Measurements from ENCODE around the gene NAPG.
"Not testable (repeated sequence)": the region's sequence is repeated elsewhere in the genome, so short reads cannot be mapped to it uniquely, and the experiment has no call there.

The NAPG gene

DNA sequence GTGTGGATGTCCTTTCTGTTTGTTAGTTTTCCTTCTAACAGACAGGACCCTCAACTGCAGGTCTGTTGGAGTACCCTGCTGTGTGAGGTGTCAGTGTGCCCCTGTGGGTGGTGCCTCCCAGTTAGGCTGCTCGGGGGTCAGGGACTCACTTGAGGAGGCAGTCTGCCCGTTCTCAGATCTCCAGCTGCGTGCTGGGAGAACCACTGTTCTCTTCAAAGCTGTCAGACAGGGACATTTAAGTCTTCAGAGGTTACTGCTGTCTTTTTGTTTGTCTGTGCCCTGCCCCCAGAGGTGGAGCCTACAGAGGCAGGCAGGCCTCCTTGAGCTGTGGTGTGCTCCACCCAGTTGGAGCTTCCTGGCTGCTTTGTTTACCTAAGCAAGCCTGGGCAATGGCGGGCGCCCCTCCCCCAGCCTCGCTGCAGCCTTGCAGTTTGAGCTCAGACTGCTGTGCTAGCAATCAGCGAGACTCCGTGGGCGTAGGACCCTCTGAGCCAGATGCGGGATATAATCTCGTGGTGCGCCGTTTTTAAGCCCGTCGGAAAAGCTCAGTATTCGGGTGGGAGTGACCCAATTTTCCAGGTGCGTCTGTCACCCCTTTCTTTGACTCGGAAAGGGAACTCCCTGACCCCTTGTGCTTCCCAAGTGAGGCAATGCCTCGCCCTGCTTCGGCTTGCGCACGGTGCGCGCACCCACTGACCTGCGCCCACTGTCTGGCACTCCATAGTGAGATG, 52.2 kb downstream of the NAPG start:
- in situ Hi-C loops (cut with MboI; ENCODE audit: low sequenced_read_pairs) = not testable (repeated sequence)

DNA sequence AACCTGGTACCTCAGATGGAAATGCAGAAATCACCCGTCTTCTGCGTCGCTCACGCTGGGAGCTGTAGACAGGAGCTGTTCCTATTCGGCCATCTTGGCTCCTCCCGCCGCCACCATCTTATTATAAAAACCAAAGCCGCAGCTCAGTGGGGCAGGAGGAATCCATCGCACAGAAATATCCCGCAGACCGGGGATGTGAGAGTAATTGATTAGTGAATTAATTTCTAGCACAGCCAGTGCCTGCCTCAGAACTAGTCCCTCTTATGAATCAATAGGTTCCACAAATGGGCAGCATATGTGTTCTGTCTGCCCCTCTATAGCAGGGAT, 52.7 kb downstream of the NAPG start:
- in situ Hi-C loops (cut with MboI; ENCODE audit: low sequenced_read_pairs) = not testable (repeated sequence)

DNA sequence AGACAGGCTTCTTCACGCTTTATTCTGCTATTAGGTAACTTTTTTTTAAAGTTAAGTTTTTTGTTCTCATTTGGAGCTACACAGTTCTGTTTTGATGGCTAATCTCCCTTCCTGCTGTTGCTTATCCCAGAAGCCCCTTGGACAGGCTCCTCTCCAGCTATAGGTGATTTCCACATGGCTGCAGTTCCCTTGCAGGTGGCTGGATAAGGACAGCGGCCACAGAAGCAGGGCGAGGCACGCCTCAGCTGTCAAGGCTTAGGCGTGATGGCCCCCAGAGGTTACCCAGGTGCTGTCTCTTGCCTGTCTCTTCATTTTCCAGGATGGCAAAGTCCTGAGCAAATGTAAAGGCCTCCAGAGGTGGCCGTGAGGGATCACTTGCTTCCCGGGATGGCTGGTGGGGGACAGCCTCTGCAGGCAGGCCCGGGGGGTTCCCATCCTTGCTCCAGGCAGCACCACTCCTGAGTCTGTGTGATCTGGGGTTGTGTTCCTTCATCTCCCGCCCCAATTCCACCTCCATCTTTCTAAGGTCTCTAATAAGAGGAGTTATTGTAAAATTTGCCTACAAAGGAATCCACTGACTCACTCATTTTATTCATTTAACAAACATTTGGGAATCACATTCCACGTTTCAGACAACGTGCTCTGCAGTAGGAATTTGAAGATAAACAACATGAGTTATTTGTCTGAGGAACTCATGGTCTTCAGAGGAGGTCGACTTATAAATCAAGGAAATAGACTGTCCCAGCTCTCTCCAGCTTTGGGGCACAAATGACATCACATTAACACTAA, 53.4 kb downstream of the NAPG start:
- in situ Hi-C loops (cut with MboI; ENCODE audit: low sequenced_read_pairs) = no loop called here

DNA sequence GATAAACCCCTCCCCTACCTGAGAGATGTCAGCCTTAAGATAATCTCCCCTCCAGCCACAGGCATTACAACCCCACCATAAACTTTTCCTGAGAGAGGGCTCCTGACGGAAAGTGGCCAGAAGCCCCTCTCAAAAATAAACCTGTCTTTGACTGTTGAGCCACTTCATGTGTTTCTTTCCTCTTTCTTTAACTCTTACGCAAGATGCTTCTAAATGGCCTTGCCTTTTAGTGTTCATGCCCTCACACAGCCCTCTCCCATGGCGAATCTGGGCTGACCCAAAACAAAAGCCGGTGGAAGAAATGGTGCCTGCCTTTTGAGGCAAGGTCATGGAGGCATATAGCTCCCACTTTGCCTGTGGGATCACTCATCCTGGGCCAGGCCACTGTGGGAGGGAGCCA, 54.4 kb downstream of the NAPG start:
- in situ Hi-C loops (cut with MboI; ENCODE audit: low sequenced_read_pairs) = no loop called here

DNA sequence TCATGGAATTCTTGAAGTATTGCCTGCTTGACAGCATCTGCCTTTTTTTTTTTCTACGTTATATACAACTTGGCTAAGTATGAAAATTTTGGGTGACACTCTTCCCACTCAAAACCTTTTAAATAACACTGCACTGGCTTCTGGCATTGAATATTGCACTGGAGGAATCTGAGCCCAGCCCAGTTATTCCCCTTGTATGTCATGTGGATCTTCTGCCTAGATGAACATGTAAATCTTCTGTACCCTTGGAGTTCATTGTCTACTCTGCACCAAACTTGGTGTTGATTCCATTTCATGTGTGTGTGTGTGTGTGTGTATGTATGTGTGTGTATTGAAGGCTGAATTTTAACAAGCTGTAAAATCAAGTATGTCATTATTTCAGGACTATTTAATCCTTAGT, 59.4 kb downstream of the NAPG start:
- in situ Hi-C loops (cut with MboI; ENCODE audit: low sequenced_read_pairs) = no loop called here

DNA sequence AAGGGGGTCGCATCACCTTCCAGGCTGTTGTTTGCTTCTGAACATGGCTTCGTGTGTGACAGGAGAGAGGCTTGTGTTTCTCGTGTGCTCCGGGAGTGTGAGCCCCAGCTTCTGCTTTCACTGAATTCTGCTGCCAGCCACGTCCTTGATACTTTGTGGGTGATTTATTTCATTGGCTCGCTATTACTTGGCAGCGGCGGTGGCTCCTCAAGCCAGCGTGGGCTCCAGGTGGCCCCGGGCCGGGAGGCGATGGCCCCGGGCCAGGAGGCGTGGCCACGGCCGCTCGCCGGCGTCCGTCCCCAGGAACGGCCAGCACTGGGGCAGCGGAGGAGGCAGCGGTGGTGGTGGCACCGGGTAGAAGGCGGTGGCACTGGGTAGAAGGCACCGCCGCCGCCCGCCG, 63.1 kb downstream of the NAPG start:
- in situ Hi-C loops (cut with MboI; ENCODE audit: low sequenced_read_pairs) = no loop called here

DNA sequence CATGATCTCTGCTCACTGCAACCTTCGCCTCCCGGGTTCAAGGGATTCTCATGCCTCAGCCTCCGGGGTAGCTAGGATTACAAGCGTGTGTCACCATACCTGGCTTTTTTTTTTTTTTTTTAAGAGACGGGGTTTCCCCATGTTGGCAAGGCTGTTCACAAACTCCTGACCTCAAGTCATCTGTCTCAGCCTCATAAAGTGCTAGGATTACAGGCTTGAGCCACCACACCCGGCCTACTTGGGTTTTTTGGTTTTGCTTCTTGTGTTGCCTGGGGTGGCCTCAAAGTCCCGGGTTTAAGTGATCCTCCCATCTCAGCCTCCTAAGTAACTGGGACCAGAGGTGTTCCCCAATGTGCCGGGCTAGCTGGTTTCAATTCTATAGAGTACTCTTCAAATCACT, 64.6 kb downstream of the NAPG start:
- in situ Hi-C loops (cut with MboI; ENCODE audit: low sequenced_read_pairs) = no loop called here

DNA sequence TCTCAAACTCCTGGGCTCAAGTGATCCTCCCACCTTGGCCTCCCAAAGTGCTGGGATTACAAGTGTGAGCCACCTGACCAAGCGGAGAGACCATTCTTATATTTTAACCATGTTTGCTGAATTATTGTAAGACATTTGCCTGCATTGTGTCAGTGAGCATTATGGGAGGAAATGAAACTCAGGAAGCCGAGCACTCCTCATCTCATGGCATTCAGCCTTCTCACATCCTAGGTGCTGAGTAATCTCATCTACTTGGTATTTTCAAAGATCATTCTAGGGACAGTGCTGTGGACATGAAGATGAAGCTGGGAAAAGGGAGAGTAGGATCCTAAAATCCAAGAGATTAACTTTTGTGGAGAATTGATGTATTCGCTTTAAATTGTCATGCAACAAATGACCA, 66.1 kb downstream of the NAPG start:
- in situ Hi-C loops (cut with MboI; ENCODE audit: low sequenced_read_pairs) = no loop called here

DNA sequence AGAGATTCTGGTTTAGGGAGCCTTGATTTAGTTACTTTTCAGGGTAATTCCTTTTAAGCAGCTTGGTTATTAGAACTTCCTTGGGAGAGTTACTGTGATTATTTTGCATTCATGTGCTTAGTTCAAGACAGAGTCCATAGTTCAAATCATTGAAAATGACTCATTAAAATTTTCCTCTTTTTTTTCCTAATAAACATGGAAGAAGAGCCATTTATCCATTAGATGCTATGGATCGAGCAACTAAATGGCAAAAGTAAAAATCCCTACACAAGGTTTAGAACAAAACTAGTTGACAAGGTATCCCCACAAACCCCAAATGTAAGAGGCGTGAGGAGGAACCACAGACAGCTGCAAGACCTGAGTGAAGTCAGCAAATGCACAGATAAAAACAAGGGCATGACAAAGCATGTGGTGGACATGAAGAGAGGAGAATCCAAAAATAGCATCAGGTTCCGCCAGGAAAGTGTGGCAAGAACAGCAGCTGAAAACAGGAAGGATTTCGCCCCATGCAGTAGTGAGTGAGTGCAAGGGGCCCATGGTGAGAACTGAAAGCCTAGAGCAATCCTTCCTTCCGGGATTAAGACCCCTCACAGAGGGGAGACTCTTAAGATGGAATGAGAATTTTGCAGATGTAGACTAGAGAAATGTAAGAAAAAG, 67.7 kb downstream of the NAPG start:
- in situ Hi-C loops (cut with MboI; ENCODE audit: low sequenced_read_pairs) = not testable (repeated sequence)

DNA sequence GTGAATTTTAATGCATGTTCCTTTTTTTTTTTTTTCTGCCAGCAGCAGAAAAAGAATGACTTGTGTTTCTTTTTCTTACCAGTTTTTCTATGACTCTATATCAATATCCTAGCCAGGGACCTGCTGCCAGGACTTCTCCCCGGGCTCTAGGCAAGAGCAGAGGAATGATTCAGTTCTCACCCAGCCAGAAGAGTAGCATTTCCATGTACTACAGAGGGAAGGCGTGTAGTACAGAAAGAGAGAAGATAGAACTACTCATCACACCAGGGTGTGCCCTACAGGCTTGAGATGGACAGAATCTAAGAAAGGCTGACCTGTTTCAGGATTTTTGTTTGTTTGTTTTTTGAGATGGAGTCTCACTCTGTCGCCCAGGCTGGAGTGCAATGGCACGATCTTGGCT, 70.1 kb downstream of the NAPG start:
- in situ Hi-C loops (cut with MboI; ENCODE audit: low sequenced_read_pairs) = not testable (repeated sequence)

DNA sequence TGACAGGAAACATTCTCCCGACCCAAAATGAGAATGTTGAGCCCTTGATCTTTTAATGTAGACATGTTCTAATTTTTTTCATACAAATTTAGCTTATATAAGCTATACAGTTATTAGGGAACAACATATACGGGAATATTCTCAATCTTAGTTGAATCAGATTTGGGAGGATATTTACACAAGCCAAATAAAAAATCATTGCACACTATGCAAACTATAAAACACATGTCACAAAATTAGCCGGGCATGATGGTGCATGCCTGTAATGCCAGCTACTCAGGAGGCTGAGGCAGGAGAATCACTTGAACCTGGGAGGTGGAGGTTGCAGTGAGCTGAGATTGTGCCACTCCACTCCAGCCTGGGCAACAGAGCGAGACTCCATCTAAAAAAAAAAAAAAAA, 71.9 kb downstream of the NAPG start:
- in situ Hi-C loops (cut with MboI; ENCODE audit: low sequenced_read_pairs) = not testable (repeated sequence)

DNA sequence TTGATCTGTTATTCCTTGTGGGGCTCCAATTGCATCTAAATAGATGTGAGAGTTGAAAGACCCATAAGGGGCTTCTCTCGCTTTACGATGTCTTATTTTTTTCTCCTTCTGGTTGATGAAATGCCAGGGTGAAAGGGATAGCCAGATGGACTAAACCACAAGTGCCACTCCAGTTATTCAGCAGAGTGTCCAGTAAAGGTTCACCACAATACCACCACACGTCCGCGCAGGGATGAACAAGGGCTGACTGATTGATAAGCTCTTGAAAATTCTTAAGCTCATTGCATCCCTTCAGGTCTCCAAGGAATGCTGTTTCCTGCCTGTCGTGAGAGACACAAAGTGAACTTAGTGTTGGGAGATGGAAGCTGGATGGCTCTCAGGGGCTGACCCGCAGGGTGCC, 74.9 kb downstream of the NAPG start:
- in situ Hi-C loops (cut with MboI; ENCODE audit: low sequenced_read_pairs) = not testable (repeated sequence)
